Body of pancreas (tissue), 4 donors: ENCODE data around the gene PTPRN2. TPM values are rescaled to one million over a fixed set of nuclear protein-coding genes. Genes with fewer than 3 reads are reported as not detected.

Experiments
- ATAC-seq: fragments of 150-250 bp; one replicate; pipeline ENCODE4 v1.9.1; 2016
- DNase-seq, 4 donors: peaks; one replicate each; pipeline ENCODE4 v3.0.0-alpha.2; 2019
- H3K27ac ChIP-seq, 4 donors: fragments of 200-600 bp; sonication (generic); 1 replicate in 3 of 4; 2 replicates in 1 of 4; pipeline versions ENCODE4 v1.5.1 to v1.6.1; 2016 to 2019; ENCODE audit warnings: mild to moderate bottlenecking in 1 of 4, mixed read lengths in 1 of 4, moderate library complexity in 1 of 4
- H3K27me3 ChIP-seq, 2 donors: fragments of 200-600 bp; sonication (generic); one replicate each; pipeline ENCODE4 v1.6.0; 2016; ENCODE audit warnings: mild to moderate bottlenecking in 1 of 2
- H3K36me3 ChIP-seq, 2 donors: fragments of 200-600 bp; sonication (generic); replicated peaks in 1 of 2; 2 replicates each; pipeline ENCODE4 v1.5.1; 2016; ENCODE audit warnings: low read depth in 2 of 2; ENCODE audit not compliant: insufficient read depth in 1 of 2
- H3K4me1 ChIP-seq: fragments of 200-600 bp; sonication (generic); one replicate; pipeline ENCODE4 v1.6.0; 2016
- H3K4me3 ChIP-seq, 2 donors: fragments of 200-600 bp; sonication (generic); 1 replicate in 1 of 2; 2 replicates in 1 of 2; pipeline ENCODE4 v1.5.1; 2016 to 2019
- H3K9me3 ChIP-seq, 3 donors: fragments of 200-600 bp; sonication (generic); 1 replicate in 2 of 3; 2 replicates in 1 of 3; pipeline ENCODE4 v1.5.1; 2016
- CTCF ChIP-seq, 7 experiments: fragments of 450-650 bp in 4 of 7; fragments of 200-600 bp in 3 of 7; sonication (generic) in 3 of 7; IDR thresholded peaks; one replicate each; pipeline ENCODE4 v1.5.1; 2016 to 2019; ENCODE audit warnings: antibody characterized with exemption in 7 of 7
- POLR2A ChIP-seq, 3 donors: fragments of 450-650 bp; IDR thresholded peaks; one replicate each; pipeline ENCODE4 v1.6.1; 2016; ENCODE audit warnings: antibody characterized with exemption in 3 of 3, mild to moderate bottlenecking in 2 of 3
- WGBS, 2 donors: methylation state at CpG; one replicate each; pipeline ENCODE4 v1.1.5; 2017; 5-methylcytosine and 5-hydroxymethylcytosine counted together
- intact Hi-C: fragments of 100-400 bp; cut with DNase I; formaldehyde crosslinking; loops from one replicate; pipeline ENCODE4 v1.15.1; 2023
- total RNA-seq, 2 donors: library from RNA; depleted of rRNA; stranded (reverse); fragments of >200 nt; gene quantifications; one replicate each; pipeline ENCODE4 v1.1.0, GENCODE V29; 2016

PTPRN2 gene
- total RNA-seq, 2 donors from 2014 or later: 31.6 to 76.1 TPM

GRCh38 chr7:158475036-158475678, 112.5 kb downstream of the PTPRN2 start:
- no peaks in the 10 kb centered on the region for H3K36me3 ChIP-seq
- H3K27ac ChIP-seq: no peak overlapping the region
- no peak for ATAC-seq
- WGBS, 2 donors: 87 to 90% methylated on average over 9 to 22 of the region's 22 CpGs
- DNase-seq: no peak
- H3K27me3 ChIP-seq: no peaks in the 10 kb centered on the region
- H3K9me3 ChIP-seq: no peaks in the 10 kb centered on the region
- H3K4me3 ChIP-seq: no peak overlapping the region
- TF ChIP-seq POLR2A (IDR thresholded peaks at IDR 0.05): no peak
- no peak for TF ChIP-seq CTCF (IDR thresholded peaks at IDR 0.05)
- no peaks in the 10 kb centered on the region for H3K4me1 ChIP-seq
- intact Hi-C loops: no loop called here

GRCh38 chr7:158474488-158474887, 113.1 kb downstream of the PTPRN2 start:
- no peak for ATAC-seq
- Histone ChIP-seq H3K4me1 (no peaks in the 10 kb centered on the region), H3K4me3 (no peak overlapping the region), H3K36me3 (no peaks in the 10 kb centered on the region), H3K9me3 (no peaks in the 10 kb centered on the region), H3K27ac (no peak overlapping the region), H3K27me3 (no peaks in the 10 kb centered on the region)
- 86 to 92% methylated on average over 14 to 16 of the region's 16 CpGs for whole genome bisulfite sequencing, 2 donors
- DNase-seq: no peak
- intact Hi-C loops: no loop called here
- no peak for TF ChIP-seq POLR2A (IDR thresholded peaks at IDR 0.05)
- TF ChIP-seq CTCF (IDR thresholded peaks at IDR 0.05): no peak

- intact Hi-C loops: no loop called here
- Histone ChIP-seq H3K4me3 (no peak overlapping the region), H3K36me3 (no peaks in the 10 kb centered on the region), H3K4me1 (no peaks in the 10 kb centered on the region), H3K9me3 (no peaks in the 10 kb centered on the region), H3K27me3 (no peaks in the 10 kb centered on the region), H3K27ac (no peak overlapping the region)
- DNase-seq: no peak
- no peak for ATAC-seq
- no peak for TF ChIP-seq CTCF (IDR thresholded peaks at IDR 0.05)
- no peak for TF ChIP-seq POLR2A (IDR thresholded peaks at IDR 0.05)
- 92 to 95% methylated on average over 7 to 12 of the region's 12 CpGs for WGBS, 2 donors
These were observed 113.7 kb downstream of the PTPRN2 start for GRCh38 chr7:158473946-158474345.

GRCh38 chr7:158473221-158473620, 114.4 kb downstream of the PTPRN2 start:
- WGBS, 2 donors: 52 to 77% methylated on average over 13 of the region's 13 CpGs
- H3K27ac ChIP-seq: no peak overlapping the region
- intact Hi-C loops: no loop called here
- ATAC-seq (no peak), DNase-seq (no peak)
- H3K4me1 ChIP-seq: no peaks in the 10 kb centered on the region
- TF ChIP-seq CTCF (IDR thresholded peaks at IDR 0.05): no peak
- TF ChIP-seq POLR2A (IDR thresholded peaks at IDR 0.05): no peak
- H3K36me3 ChIP-seq: no peaks in the 10 kb centered on the region
- no peak overlapping the region for H3K4me3 ChIP-seq
- no peaks in the 10 kb centered on the region for H3K9me3 ChIP-seq
- no peaks in the 10 kb centered on the region for H3K27me3 ChIP-seq

- 74 to 77% methylated on average over 5 to 11 of the region's 11 CpGs for WGBS, 2 donors
- TF ChIP-seq POLR2A (IDR thresholded peaks at IDR 0.05) (no peak), CTCF (IDR thresholded peaks at IDR 0.05) (no peak)
- H3K9me3 ChIP-seq: no peaks in the 10 kb centered on the region
- no peaks in the 10 kb centered on the region for H3K4me1 ChIP-seq
- H3K27ac ChIP-seq: no peak overlapping the region
- H3K4me3 ChIP-seq: no peak overlapping the region
- H3K36me3 ChIP-seq: no peaks in the 10 kb centered on the region
- H3K27me3 ChIP-seq: no peaks in the 10 kb centered on the region
- DNase-seq (no peak), ATAC-seq (no peak)
- intact Hi-C loops: no loop called here
These were observed 115.0 kb downstream of the PTPRN2 start for GRCh38 chr7:158472596-158472995.
